ENCODE results near the gene ZNF653. TPM values are rescaled to one million over a fixed set of nuclear protein-coding genes. Genes with fewer than 3 reads are reported as not detected.
"Not testable (repeated sequence)": the region's sequence is repeated elsewhere in the genome, so short reads cannot be mapped to it uniquely, and the experiment has no call there.

ZNF653 gene
- total RNA-seq, 2 donors from 2014 or later = 4.6 to 9.9 TPM

- Histone ChIP-seq H3K9me3 (no peaks in the 10 kb centered on the region), H3K4me1 (no peaks in the 10 kb centered on the region), H3K4me3 (no peak overlapping the region), H3K27ac (no peak overlapping the region), H3K27me3 (no peaks in the 10 kb centered on the region), H3K36me3 (no peaks in the 10 kb centered on the region)
- TF ChIP-seq CTCF (IDR thresholded peaks at IDR 0.05) = no peak
- DNase-seq (ENCODE audit: low spot score) = no peak
These were observed 40.0 kb downstream of the ZNF653 start for GRCh38 chr19:11465600-11465999.

- DNase-seq (ENCODE audit: low spot score) = no peak
- TF ChIP-seq CTCF (IDR thresholded peaks at IDR 0.05) = no peak
- no peaks in the 10 kb centered on the region for H3K27me3 ChIP-seq
- H3K27ac ChIP-seq = no peak overlapping the region
- no peaks in the 10 kb centered on the region for H3K36me3 ChIP-seq
- no peaks in the 10 kb centered on the region for H3K9me3 ChIP-seq
- H3K4me1 ChIP-seq = no peaks in the 10 kb centered on the region
- H3K4me3 ChIP-seq = no peak overlapping the region
These were observed 41.0 kb downstream of the ZNF653 start for GRCh38 chr19:11464333-11465265.

GRCh38 chr19:11463391-11463790 lies 42.2 kb downstream of the ZNF653 start:
- Histone ChIP-seq H3K4me3 (no peak overlapping the region), H3K4me1 (no peaks in the 10 kb centered on the region), H3K9me3 (no peaks in the 10 kb centered on the region), H3K27ac (no peak overlapping the region), H3K36me3 (no peaks in the 10 kb centered on the region), H3K27me3 (no peaks in the 10 kb centered on the region)
- no peak for DNase-seq (ENCODE audit: low spot score)
- TF ChIP-seq CTCF (IDR thresholded peaks at IDR 0.05) = no peak

- H3K4me3 ChIP-seq = no peak overlapping the region
- no peaks in the 10 kb centered on the region for H3K27me3 ChIP-seq
- no peak for TF ChIP-seq CTCF (IDR thresholded peaks at IDR 0.05)
- no peaks in the 10 kb centered on the region for H3K4me1 ChIP-seq
- H3K27ac ChIP-seq = no peak overlapping the region
- DNase-seq (ENCODE audit: low spot score) = no peak
- no peaks in the 10 kb centered on the region for H3K9me3 ChIP-seq
- H3K36me3 ChIP-seq = no peaks in the 10 kb centered on the region
These were observed 44.2 kb downstream of the ZNF653 start for GRCh38 chr19:11461453-11461852.

- no peak overlapping the region for H3K4me3 ChIP-seq
- no peaks in the 10 kb centered on the region for H3K9me3 ChIP-seq
- DNase-seq (ENCODE audit: low spot score) = no peak
- TF ChIP-seq CTCF (IDR thresholded peaks at IDR 0.05) = no peak
- H3K36me3 ChIP-seq = no peaks in the 10 kb centered on the region
- no peak overlapping the region for H3K27ac ChIP-seq
- no peaks in the 10 kb centered on the region for H3K27me3 ChIP-seq
- no peaks in the 10 kb centered on the region for H3K4me1 ChIP-seq
These were observed 45.4 kb downstream of the ZNF653 start for GRCh38 chr19:11460207-11460606.

- DNase-seq (ENCODE audit: low spot score); H3K4me1 ChIP-seq; H3K9me3 ChIP-seq; H3K36me3 ChIP-seq; H3K27ac ChIP-seq; H3K4me3 ChIP-seq; H3K27me3 ChIP-seq: not testable (repeated sequence)
These were observed 46.7 kb downstream of the ZNF653 start for GRCh38 chr19:11458912-11459311.
